Ishikawa (cell line): ENCODE data around the gene ULK4.

Experiments used
- CEBPB ChIP-seq: IDR thresholded peaks from 2 replicates; pipeline ENCODE4 v1.6.1; 2012
- CREB1 ChIP-seq: IDR thresholded peaks from 2 replicates; pipeline ENCODE4 v1.6.1; 2012; ENCODE audit warnings: low read depth
- EGR1 ChIP-seq: IDR thresholded peaks from 2 replicates; pipeline ENCODE4 v1.6.1; 2012
- EP300 ChIP-seq: IDR thresholded peaks from 2 replicates; pipeline ENCODE4 v1.6.1; 2012; ENCODE audit warnings: borderline replicate concordance
- FOXM1 ChIP-seq: IDR thresholded peaks from 2 replicates; pipeline ENCODE4 v1.6.1; 2012; ENCODE audit warnings: low read depth, borderline replicate concordance
- NFIC ChIP-seq: IDR thresholded peaks from 2 replicates; pipeline ENCODE4 v1.6.1; 2012
- RAD21 ChIP-seq: IDR thresholded peaks from 2 replicates; pipeline ENCODE4 v1.6.1; 2012; ENCODE audit warnings: low read depth
- TAF1 ChIP-seq: IDR thresholded peaks from 2 replicates; pipeline ENCODE4 v1.6.1; 2012; ENCODE audit warnings: low read depth, mild to moderate bottlenecking
- TCF12 ChIP-seq: IDR thresholded peaks from 2 replicates; pipeline ENCODE4 v1.6.1; 2012; ENCODE audit warnings: low read depth
- TEAD4 ChIP-seq: IDR thresholded peaks from 2 replicates; pipeline ENCODE4 v1.6.1; 2012
- YY1 ChIP-seq: IDR thresholded peaks from 2 replicates; pipeline ENCODE4 v1.6.1; 2012; ENCODE audit warnings: low read depth
- ZBTB7A ChIP-seq: IDR thresholded peaks from 2 replicates; pipeline ENCODE4 v1.6.1; 2012; ENCODE audit warnings: low read depth
- TF ChIP-seq, protein P1 (sequence below): IDR thresholded peaks from 2 replicates; pipeline ENCODE4 v1.6.1; 2012
- TF ChIP-seq, protein P2 (sequence below): IDR thresholded peaks from 2 replicates; pipeline ENCODE4 v1.6.1; 2012
- TF ChIP-seq, protein P3 (sequence below): IDR thresholded peaks from 2 replicates; pipeline ENCODE4 v1.6.1; 2012; ENCODE audit warnings: low read depth, mild to moderate bottlenecking

The ULK4 gene

DNA sequence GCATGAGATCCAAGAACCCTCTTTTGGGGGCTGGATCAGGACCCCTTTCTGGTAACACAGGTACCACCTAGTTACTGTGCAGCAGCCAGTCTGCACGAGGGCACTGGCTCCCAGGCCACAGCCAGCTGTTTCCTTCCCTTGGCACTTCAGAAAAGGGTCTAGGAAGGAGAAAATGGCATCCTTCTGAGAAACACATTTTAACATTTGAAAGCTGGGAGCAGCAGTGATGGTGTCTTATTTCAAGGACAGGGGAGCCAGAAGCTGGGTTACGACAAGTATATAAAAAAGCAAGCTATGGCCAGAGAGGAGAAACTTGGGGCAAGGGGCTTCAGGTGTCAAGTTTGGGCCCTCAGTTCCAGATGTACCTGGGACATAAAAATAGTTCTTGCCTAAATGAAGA lies 479.8 kb downstream of the ULK4 start:
- TF ChIP-seq TCF12 = no peak
- TF ChIP-seq, protein P1, sequence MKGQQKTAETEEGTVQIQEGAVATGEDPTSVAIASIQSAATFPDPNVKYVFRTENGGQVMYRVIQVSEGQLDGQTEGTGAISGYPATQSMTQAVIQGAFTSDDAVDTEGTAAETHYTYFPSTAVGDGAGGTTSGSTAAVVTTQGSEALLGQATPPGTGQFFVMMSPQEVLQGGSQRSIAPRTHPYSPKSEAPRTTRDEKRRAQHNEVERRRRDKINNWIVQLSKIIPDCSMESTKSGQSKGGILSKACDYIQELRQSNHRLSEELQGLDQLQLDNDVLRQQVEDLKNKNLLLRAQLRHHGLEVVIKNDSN = no peak
- no peak for TF ChIP-seq RAD21
- TF ChIP-seq NFIC = no peak
- TF ChIP-seq EGR1 = no peak
- no peak for TF ChIP-seq YY1
- TF ChIP-seq TAF1 = no peak
- TF ChIP-seq FOXM1 = no peak
- TF ChIP-seq, protein P2, sequence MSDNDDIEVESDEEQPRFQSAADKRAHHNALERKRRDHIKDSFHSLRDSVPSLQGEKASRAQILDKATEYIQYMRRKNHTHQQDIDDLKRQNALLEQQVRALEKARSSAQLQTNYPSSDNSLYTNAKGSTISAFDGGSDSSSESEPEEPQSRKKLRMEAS = no peak
- TF ChIP-seq CEBPB = no peak
- no peak for TF ChIP-seq ZBTB7A
- TF ChIP-seq CREB1 = no peak
- no peak for TF ChIP-seq TEAD4
- no peak for TF ChIP-seq EP300
- TF ChIP-seq, protein P3, sequence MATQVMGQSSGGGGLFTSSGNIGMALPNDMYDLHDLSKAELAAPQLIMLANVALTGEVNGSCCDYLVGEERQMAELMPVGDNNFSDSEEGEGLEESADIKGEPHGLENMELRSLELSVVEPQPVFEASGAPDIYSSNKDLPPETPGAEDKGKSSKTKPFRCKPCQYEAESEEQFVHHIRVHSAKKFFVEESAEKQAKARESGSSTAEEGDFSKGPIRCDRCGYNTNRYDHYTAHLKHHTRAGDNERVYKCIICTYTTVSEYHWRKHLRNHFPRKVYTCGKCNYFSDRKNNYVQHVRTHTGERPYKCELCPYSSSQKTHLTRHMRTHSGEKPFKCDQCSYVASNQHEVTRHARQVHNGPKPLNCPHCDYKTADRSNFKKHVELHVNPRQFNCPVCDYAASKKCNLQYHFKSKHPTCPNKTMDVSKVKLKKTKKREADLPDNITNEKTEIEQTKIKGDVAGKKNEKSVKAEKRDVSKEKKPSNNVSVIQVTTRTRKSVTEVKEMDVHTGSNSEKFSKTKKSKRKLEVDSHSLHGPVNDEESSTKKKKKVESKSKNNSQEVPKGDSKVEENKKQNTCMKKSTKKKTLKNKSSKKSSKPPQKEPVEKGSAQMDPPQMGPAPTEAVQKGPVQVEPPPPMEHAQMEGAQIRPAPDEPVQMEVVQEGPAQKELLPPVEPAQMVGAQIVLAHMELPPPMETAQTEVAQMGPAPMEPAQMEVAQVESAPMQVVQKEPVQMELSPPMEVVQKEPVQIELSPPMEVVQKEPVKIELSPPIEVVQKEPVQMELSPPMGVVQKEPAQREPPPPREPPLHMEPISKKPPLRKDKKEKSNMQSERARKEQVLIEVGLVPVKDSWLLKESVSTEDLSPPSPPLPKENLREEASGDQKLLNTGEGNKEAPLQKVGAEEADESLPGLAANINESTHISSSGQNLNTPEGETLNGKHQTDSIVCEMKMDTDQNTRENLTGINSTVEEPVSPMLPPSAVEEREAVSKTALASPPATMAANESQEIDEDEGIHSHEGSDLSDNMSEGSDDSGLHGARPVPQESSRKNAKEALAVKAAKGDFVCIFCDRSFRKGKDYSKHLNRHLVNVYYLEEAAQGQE = no peak

DNA sequence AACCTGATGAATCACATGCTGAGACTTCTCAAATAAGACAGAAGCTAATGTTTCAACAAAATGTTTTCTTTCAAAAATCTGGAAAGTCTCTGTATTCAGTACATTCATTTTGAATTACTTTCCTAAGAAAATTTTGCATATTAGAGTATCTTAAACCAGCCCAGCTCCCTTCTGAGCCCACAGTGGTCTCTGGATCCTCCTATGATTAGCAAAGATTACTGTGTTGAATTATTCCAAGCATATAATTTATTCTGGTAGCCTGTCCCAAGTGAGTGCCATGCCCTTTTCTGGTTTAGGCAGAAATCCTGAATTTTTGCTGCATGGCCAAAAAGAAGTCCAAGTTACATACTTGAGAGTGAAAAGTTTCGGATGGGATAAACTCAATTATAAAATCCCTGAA lies 483.6 kb downstream of the ULK4 start:
- TF ChIP-seq RAD21 = no peak
- TF ChIP-seq TAF1 = no peak
- no peak for TF ChIP-seq NFIC
- TF ChIP-seq, protein P3 = no peak
- no peak for TF ChIP-seq ZBTB7A
- TF ChIP-seq TEAD4 = no peak
- no peak for TF ChIP-seq CREB1
- TF ChIP-seq YY1 = no peak
- TF ChIP-seq, protein P2 = no peak
- no peak for TF ChIP-seq FOXM1
- no peak for TF ChIP-seq CEBPB
- no peak for TF ChIP-seq EP300
- TF ChIP-seq, protein P1 = no peak
- no peak for TF ChIP-seq EGR1

DNA sequence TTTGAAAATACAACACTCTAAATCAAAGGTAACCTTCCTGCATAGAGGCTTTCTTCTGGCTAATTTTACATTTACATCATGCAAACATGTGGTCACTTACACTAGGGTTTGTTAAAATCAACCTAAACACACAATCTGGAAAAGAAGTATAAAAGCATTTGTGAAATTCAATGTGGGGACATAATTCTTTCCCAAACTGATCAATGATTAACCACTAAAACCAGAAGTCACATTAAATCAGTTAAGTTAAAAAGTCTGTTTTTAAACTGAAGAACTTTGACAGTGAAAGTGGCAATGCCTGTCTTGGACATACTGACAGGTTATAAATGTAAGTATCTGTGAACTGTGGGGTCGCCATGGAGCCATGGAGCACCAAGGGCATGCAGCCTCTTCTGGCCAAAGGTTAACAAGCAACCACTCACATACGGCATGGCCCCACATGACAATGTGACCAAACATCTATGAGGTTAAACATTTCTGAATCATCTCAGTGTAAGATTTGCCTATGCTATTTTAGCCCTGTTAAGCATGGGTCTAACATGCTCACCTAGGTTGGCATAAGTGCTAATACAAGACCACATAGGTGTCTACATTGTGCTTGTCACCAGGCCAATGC lies 484.4 kb downstream of the ULK4 start:
- TF ChIP-seq TAF1 = no peak
- no peak for TF ChIP-seq RAD21
- TF ChIP-seq EP300 = no peak
- no peak for TF ChIP-seq NFIC

DNA sequence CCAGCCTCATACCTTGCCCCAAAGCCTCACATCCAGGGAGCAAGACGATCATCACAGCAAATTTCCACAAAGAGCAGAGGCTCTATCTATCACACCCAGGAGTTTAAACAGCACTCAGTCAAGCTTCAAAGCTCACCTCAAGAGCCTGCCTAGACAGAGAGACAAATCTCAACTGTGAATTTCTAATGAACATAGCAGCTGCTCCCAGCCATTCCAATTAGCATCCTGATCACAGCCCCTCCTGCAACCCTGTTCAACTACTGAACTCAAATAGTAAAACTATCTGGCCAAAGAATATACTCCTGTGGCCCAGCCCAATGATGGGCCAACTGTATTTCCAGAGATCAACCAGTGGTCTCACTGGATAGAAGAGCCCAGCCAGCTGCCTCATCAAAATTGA lies 492.8 kb downstream of the ULK4 start:
- no peak for TF ChIP-seq CREB1
- TF ChIP-seq, protein P2 = no peak
- no peak for TF ChIP-seq EP300
- no peak for TF ChIP-seq EGR1
- TF ChIP-seq CEBPB = no peak
- TF ChIP-seq, protein P3 = no peak

DNA sequence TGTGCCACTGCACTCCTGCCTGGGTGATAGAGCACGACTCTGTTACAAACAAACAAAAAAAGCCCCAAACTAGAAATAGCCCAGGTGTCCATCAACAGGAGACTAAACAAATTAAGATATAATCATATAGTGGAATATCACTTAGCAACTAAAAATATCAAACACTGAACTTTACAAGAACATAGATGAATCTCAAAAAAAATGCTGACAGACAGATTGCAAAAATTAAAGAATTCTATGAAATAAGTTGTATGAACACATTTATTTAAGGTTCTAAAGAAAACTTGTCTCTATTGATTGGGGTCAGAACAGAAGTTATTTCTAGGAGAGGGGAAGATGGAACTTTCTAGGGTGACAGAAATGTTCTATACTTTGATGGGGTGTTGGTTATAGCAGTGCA lies 494.4 kb downstream of the ULK4 start:
- TF ChIP-seq ZBTB7A = no peak
- TF ChIP-seq RAD21 = no peak
- TF ChIP-seq, protein P2 = no peak
